Spleen (tissue), 7 donors: ENCODE data around the gene RFC4.

Experiments
- POLR2A ChIP-seq, 3 donors: fragments of 450-650 bp; IDR thresholded peaks; one replicate each; pipeline ENCODE4 v1.5.1; 2017; ENCODE audit warnings: antibody characterized with exemption in 3 of 3, mild to moderate bottlenecking in 1 of 3
- TF ChIP-seq, protein P1 (sequence below), 11 experiments: fragments of 200-600 bp in 7 of 11; fragments of 450-650 bp in 4 of 11; sonication (generic) in 4 of 11; IDR thresholded peaks in 8 of 11; conservative IDR thresholded peaks in 3 of 11; 1 replicate in 7 of 11; 2 replicates in 4 of 11; pipeline versions ENCODE4 v1.4.0 to v1.8.0; 2016 to 2021; ENCODE audit warnings: antibody characterized with exemption in 11 of 11, inconsistent platforms in 4 of 11, mild to moderate bottlenecking in 1 of 11
- donor health status: DM: no; HTN: no; CAD: no; lungs with moderate emphysema.
- donor health status: DM: no; HTN: no; CAD: no.
- donor health status: DM: no; HTN: no; CAD: no.

DNA sequence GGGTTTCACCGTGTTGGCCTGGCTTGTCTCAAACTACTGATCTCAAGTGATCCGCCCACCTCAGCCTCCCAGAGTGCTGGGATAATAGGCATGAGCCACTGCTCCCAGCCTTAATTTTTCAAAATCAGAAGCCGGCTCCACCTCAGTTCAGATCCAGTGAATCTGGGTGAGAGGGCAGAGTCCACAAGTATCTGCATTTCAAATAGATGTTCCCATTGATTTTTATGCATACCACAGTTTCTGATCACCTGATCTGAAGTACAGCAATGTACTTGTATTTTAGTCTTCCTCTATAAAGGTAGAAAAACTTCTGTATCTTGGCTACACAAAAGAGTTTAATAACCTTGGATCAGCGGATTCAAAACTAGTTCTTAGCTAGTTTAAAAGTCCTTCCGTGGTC, 27.1 kb downstream of the RFC4 start:
- TF ChIP-seq, protein P1, sequence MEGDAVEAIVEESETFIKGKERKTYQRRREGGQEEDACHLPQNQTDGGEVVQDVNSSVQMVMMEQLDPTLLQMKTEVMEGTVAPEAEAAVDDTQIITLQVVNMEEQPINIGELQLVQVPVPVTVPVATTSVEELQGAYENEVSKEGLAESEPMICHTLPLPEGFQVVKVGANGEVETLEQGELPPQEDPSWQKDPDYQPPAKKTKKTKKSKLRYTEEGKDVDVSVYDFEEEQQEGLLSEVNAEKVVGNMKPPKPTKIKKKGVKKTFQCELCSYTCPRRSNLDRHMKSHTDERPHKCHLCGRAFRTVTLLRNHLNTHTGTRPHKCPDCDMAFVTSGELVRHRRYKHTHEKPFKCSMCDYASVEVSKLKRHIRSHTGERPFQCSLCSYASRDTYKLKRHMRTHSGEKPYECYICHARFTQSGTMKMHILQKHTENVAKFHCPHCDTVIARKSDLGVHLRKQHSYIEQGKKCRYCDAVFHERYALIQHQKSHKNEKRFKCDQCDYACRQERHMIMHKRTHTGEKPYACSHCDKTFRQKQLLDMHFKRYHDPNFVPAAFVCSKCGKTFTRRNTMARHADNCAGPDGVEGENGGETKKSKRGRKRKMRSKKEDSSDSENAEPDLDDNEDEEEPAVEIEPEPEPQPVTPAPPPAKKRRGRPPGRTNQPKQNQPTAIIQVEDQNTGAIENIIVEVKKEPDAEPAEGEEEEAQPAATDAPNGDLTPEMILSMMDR (IDR thresholded peaks at IDR 0.05 in 8 of 11, conservative IDR thresholded peaks at IDR 0.05 in 3 of 11): no peak
- no peak for TF ChIP-seq POLR2A (IDR thresholded peaks at IDR 0.05)
